Measurements from ENCODE around the gene HIPK3.

Gene HIPK3

GRCh38 chr11:33375236-33375635 lies 118.1 kb downstream of the HIPK3 start:
- no peak for DNase-seq (ENCODE audit: low read depth)
- TF ChIP-seq MYC (IDR thresholded peaks at IDR 0.05; ENCODE audit: low read depth, low read length) (no peak), POLR2A (IDR thresholded peaks at IDR 0.05; ENCODE audit: extremely low read depth, insufficient read length) (no peak), MAX (IDR thresholded peaks at IDR 0.05; ENCODE audit: low read depth, low read length) (no peak)
- TF ChIP-seq, protein P1, sequence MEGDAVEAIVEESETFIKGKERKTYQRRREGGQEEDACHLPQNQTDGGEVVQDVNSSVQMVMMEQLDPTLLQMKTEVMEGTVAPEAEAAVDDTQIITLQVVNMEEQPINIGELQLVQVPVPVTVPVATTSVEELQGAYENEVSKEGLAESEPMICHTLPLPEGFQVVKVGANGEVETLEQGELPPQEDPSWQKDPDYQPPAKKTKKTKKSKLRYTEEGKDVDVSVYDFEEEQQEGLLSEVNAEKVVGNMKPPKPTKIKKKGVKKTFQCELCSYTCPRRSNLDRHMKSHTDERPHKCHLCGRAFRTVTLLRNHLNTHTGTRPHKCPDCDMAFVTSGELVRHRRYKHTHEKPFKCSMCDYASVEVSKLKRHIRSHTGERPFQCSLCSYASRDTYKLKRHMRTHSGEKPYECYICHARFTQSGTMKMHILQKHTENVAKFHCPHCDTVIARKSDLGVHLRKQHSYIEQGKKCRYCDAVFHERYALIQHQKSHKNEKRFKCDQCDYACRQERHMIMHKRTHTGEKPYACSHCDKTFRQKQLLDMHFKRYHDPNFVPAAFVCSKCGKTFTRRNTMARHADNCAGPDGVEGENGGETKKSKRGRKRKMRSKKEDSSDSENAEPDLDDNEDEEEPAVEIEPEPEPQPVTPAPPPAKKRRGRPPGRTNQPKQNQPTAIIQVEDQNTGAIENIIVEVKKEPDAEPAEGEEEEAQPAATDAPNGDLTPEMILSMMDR (IDR thresholded peaks at IDR 0.05; ENCODE audit: low read depth, low read length) = no peak
- H3K4me3 ChIP-seq (ENCODE audit: low read depth, low read length) = no peak overlapping the region

DNA sequence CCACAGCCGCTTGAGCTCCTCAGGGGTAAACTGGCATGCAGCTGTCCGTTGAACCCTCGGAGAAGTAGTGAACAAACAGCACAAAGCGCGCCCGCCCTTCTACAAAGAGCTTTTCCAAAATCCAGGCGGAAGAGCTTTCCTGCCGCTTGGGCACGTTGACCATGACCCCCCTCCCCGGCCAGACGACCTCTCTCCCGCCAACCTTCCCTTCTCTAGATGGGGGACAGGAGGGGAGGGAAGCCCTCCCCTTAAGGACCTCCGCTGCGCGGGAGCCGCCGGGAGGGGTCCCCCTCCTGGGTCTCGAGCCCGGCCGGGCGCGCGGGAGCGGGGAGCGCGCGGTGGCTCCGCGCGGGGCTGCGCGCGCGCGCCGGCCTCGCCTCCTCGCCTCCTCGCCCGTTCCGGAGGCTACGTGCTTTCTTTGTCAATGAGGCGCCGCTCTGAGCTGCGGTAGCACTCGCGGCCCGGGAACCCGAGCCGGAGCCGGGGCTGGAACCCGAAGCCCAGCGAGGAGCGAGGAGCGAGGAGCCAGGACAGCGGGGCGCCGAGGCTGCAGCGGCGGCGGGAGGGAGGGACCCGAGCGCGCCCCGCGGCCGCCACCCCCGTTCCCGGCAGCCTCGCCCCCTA lies 118.6 kb downstream of the HIPK3 start, which contains the start of gene KIAA1549L:
Gene KIAA1549L, plus strand, starts transcription at position 421 of the 624 bp plus-strand sequence.
- H3K4me3 ChIP-seq (ENCODE audit: low read depth, low read length) = no peak within 1 kb of the TSS
- no peak for TF ChIP-seq POLR2A (IDR thresholded peaks at IDR 0.05; ENCODE audit: extremely low read depth, insufficient read length)
- no peak for TF ChIP-seq MYC (IDR thresholded peaks at IDR 0.05; ENCODE audit: low read depth, low read length)
- TF ChIP-seq, protein P1 (IDR thresholded peaks at IDR 0.05; ENCODE audit: low read depth, low read length) = no peak
- TF ChIP-seq MAX (IDR thresholded peaks at IDR 0.05; ENCODE audit: low read depth, low read length) = no peak
- no peak for DNase-seq (ENCODE audit: low read depth)

GRCh38 chr11:33376331-33377310 lies 119.4 kb downstream of the HIPK3 start:
- no peak overlapping the region for H3K4me3 ChIP-seq (ENCODE audit: low read depth, low read length)
- DNase-seq (ENCODE audit: low read depth) = no peak

GRCh38 chr11:33377412-33378370 lies 120.5 kb downstream of the HIPK3 start:
- no peak overlapping the region for H3K4me3 ChIP-seq (ENCODE audit: low read depth, low read length)
- no peak for TF ChIP-seq MYC (IDR thresholded peaks at IDR 0.05; ENCODE audit: low read depth, low read length)
- no peak for TF ChIP-seq POLR2A (IDR thresholded peaks at IDR 0.05; ENCODE audit: extremely low read depth, insufficient read length)
- no peak for TF ChIP-seq MAX (IDR thresholded peaks at IDR 0.05; ENCODE audit: low read depth, low read length)
- TF ChIP-seq, protein P1 (IDR thresholded peaks at IDR 0.05; ENCODE audit: low read depth, low read length) = no peak
- DNase-seq (ENCODE audit: low read depth) = no peak

More at GRCh38 chr11:33376331-33377310, 119.4 kb downstream of the HIPK3 start:
- no peak for TF ChIP-seq POLR2A (IDR thresholded peaks at IDR 0.05; ENCODE audit: extremely low read depth, insufficient read length)
- no peak for TF ChIP-seq MYC (IDR thresholded peaks at IDR 0.05; ENCODE audit: low read depth, low read length)
- TF ChIP-seq MAX (IDR thresholded peaks at IDR 0.05; ENCODE audit: low read depth, low read length) = no peak
- TF ChIP-seq, protein P1 (IDR thresholded peaks at IDR 0.05; ENCODE audit: low read depth, low read length) = no peak

- TF ChIP-seq POLR2A (IDR thresholded peaks at IDR 0.05; ENCODE audit: extremely low read depth, insufficient read length) = no peak
- TF ChIP-seq, protein P1 (IDR thresholded peaks at IDR 0.05; ENCODE audit: low read depth, low read length) = no peak
- TF ChIP-seq MYC (IDR thresholded peaks at IDR 0.05; ENCODE audit: low read depth, low read length) = no peak
- TF ChIP-seq MAX (IDR thresholded peaks at IDR 0.05; ENCODE audit: low read depth, low read length) = no peak
- DNase-seq (ENCODE audit: low read depth) = no peak
- no peak overlapping the region for H3K4me3 ChIP-seq (ENCODE audit: low read depth, low read length)
Observed at GRCh38 chr11:33379947-33380346, 122.8 kb downstream of the HIPK3 start.

All from NB4 (cell line).